ENCODE measurements around the gene MALRD1.

Gene MALRD1

DNA sequence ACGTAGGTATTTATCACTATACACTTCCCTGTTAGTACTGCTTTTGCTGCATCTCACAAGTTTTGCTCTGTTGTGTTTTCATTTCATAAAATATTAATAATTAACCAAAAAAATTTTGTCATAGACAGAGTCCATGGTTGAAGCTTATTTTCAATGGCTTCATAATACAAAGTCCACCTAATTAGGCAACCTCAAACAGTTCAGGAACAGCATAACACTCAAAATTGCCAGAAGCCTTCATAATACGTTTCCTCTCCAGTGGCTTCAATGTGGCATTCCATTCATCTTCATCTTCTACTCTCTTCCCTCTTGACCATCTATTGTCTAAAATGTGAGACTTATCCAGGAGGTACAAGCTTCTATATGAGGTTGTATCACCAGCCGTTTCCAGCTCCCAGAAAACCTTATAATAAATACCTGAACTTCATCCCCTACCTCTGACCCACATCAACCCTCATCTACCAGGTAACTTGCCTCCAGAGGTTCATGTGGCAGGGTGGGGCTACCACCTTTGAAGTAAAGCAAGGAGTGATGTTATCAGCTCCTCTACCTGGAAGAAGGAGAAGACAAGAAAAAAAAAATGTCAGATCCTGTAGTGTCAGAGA, 337.3 kb downstream of the MALRD1 start:
- no peak for DNase-seq (ENCODE audit: low read depth)

- DNase-seq (ENCODE audit: low read depth), result no peak
Observed at GRCh38 chr10:19408924-19409323, 360.3 kb downstream of the MALRD1 start.

GRCh38 chr10:19411119-19411518, 362.5 kb downstream of the MALRD1 start:
- no peak for DNase-seq (ENCODE audit: low read depth)

- DNase-seq (ENCODE audit: low read depth), result no peak
Observed at GRCh38 chr10:19412531-19412930, 363.9 kb downstream of the MALRD1 start.

GRCh38 chr10:19416164-19416563, 367.6 kb downstream of the MALRD1 start:
- no peak for DNase-seq (ENCODE audit: low read depth)

- DNase-seq (ENCODE audit: low read depth), result no peak
Observed at GRCh38 chr10:19417740-19418139, 369.1 kb downstream of the MALRD1 start.

DNA sequence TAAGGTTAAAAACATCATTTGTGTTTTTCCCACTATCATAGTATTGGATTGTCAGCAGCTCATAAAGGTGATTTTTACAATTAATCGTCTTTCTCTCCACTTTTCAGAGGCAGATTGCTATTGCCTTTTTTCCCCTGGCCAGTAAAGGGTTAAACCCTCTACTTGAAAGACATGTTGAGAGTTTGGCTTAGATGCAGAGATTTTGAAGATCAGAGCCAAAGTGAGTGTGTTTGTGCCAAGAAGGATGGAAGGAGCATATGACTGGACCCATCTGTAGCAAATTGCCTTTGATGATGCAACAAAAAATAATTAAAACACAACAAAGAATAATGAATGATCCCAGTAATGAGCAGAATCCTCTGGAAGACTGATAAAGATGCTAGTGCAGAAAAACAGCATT, 373.1 kb downstream of the MALRD1 start:
- no peak for DNase-seq (ENCODE audit: low read depth)

GRCh38 chr10:19426034-19426433, 377.4 kb downstream of the MALRD1 start:
- DNase-seq (ENCODE audit: low read depth), result no peak

GRCh38 chr10:19431622-19432351, 383.2 kb downstream of the MALRD1 start:
- DNase-seq (ENCODE audit: low read depth), result no peak

DNA sequence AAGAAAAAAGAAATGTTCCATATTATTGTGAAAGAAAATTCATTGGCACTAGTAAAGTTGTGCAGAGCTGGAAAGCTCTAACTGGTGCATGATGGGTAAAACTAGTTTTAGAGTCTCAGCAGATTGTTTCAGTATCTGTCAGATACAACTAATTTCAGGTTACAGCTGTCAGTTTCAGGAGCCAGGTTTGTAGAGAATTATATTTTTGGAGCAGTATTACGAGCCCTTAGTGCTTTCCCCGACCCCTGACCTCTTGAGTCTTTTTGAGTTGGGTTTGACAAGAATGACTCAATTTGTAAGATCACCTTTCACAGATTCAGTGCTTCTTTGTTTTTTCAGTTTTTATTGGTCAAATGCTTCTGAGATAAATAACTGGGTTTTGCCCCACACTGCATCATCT, 401.3 kb downstream of the MALRD1 start:
- DNase-seq (ENCODE audit: low read depth), result no peak

- DNase-seq (ENCODE audit: low read depth), result no peak
Observed at GRCh38 chr10:19451356-19451755, 402.8 kb downstream of the MALRD1 start.

- DNase-seq (ENCODE audit: low read depth), result no peak
Observed at GRCh38 chr10:19451937-19452336, 403.3 kb downstream of the MALRD1 start.

GRCh38 chr10:19453967-19454366, 405.4 kb downstream of the MALRD1 start:
- no peak for DNase-seq (ENCODE audit: low read depth)

- no peak for DNase-seq (ENCODE audit: low read depth)
Observed at GRCh38 chr10:19461588-19461987, 413.0 kb downstream of the MALRD1 start.

DNA sequence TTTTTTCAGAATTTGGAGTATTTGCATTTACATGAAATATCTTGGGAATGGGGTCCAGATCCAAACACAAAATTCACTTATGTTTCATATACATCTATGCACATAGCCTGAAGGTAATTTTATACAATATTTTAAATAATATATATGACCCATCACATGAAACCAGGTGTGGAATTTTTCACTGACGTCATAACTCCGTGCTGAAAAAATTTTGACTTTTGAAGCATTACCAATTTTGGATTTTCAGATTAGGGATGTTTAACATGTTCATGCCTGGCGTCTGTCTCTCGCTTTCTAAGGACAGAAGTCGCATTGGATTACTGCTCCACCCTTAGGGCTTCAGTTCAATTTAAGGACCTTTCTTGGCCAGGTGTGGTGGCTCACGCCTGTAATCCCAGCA, 418.1 kb downstream of the MALRD1 start:
- no peak for DNase-seq (ENCODE audit: low read depth)

DNA sequence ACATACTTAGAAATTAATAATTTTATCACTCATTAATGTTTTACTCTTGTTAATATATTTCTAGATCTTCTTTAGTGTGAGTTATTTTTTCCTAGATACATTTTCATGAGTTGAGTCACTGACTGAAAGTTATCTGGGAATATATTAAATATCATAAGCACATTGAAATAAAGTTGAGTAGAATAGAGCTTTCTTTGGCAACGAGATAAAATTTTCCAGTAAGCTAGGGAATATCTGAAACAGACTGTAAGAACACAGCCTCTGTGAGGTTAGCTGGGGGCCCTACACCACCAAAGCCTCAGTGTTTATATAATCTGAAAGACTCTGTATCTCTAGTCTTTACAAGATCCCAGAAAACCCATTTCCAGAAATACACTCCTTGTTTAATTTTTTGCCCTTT, 419.8 kb downstream of the MALRD1 start:
- DNase-seq (ENCODE audit: low read depth), result no peak

DNA sequence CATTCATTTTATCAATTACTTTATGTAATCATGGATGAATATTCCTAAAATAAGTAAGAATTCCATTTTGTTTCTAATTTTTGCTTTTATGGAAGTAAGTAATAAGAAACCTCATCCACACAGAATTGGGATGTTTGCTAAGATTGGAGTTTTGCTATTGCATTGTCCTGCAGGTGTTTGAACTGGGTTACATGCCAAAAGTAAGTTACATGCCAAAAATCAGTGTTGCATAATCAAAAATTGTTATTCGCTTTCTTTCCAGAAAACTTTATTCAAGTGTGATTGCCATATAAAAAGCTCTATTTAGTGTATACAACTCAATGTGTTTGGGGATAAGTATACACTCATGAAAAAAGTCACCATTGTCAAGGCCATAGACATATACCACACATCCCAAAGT, 420.9 kb downstream of the MALRD1 start:
- no peak for DNase-seq (ENCODE audit: low read depth)

DNA sequence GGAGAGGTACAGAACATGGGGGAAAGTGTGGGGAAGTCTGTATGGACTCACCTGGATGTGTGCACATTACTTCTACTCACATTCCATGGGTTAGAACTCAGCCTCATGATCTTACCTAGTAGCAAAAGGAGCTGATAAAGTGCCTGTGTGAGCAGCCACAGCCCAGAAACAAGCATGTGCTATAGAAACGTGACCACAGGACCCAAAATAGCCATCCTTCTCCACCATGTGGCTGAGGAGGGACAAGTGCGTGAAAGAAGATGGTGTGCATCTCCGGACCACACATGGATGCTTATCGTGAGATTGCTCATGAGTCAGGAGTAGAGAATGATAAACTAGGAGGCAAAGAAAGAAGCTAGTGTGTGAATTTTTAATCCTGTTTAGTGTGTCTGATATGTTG, 431.3 kb downstream of the MALRD1 start:
- no peak for DNase-seq (ENCODE audit: low read depth)

DNA sequence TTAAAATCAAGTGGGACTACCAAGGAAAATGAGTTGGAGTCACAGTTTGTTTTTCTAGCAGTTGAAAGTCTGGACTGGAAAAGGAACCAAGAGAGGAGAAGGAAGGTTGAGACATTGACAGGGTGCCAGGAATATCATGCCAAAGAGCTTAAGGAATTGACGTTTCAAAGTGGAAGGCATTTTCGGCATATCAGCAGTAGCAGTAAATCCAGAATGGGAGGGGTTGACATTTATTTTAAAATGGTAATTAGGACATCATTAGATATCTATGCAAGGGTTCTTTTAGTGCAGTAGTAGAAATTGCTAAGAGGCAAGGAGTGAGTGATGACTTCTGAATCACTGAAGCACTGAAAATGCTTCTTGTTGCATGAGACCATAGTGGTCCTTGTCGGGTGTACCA, 431.8 kb downstream of the MALRD1 start:
- DNase-seq (ENCODE audit: low read depth), result no peak

DNA sequence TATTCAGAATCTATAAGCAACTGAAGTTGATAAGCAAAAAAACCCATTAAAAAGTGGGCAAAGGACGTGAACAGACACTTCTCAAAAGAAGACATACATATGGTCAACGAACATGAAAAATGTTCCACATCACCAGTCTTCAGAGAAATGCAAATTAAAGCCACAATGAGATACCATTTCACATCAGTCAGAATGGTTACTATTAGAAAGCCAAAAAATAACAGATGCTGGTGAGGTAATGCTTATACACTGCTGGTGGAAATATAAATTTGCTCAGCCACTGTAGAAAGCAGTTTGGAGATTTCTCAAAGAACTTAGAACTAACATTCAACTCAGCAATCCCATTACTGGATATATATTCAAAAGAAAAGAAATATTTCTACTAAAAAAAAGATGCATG, 434.8 kb downstream of the MALRD1 start:
- no peak for DNase-seq (ENCODE audit: low read depth)

DNA sequence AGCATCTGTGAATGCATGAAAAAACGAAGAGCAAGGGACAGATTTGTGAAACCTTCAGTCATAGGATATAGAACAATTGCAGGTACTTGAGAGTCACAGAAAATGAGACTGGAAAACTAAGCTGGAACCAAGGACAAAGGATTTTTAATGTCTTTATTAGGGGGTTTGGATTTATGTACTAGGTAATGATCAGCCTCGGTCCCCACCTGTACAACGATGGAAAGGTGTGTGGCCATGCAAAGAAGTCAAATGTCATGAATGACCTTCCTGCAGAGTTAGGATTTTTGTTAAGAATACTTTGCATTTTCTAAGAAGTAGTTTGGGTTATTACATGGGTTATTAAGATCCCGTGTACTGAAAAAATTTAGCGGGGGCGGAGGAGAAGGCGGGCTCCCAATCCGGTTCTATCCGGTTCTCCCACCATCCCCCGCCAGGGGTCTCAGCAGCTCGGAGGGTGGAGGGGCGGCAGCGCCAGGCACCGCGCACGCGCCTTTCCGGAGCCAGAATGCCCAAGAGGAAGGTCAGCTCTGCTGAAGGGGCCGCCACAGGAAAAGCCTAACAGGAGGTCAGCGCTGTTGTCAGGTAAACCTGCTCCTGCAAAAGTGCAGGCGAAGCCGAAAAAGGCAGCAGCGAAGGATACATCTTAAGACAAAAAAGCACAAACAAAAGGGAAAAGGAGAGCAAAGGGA, 440.1 kb downstream of the MALRD1 start:
- no peak for DNase-seq (ENCODE audit: low read depth)

DNA sequence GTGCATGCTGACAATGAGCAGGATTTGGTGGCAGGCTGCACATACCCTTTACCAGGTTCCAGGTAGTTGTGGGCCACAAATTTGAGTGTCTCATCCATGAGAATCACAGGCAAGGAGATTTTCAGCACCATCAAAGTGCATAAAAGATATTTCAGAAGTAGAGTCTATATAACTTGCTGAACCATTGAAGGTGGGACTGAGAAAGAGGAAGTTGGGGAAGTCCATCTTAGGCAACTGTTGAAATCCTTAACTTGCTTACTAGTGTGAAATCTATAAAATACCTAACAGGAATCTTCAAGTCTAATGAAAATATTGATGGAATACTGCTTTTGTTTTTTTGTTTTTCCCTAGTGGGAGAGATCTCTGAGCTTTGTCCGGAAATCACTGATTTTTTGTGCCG, 442.6 kb downstream of the MALRD1 start:
- DNase-seq (ENCODE audit: low read depth), result no peak

GRCh38 chr10:19493917-19494316, 445.3 kb downstream of the MALRD1 start:
- no peak for DNase-seq (ENCODE audit: low read depth)

- no peak for DNase-seq (ENCODE audit: low read depth)
Observed at GRCh38 chr10:19497026-19497425, 448.4 kb downstream of the MALRD1 start.

All from stimulated activated CD8-positive, alpha-beta memory T cell treated with anti-CD3 and anti-CD28 coated beads, Interleukin-15, amount 100 ng/mL, for 1 hour (primary cell).